H9 (cell line): Measurements from ENCODE around the gene RNF213. TPM values are rescaled to one million over a fixed set of nuclear protein-coding genes. Genes with fewer than 3 reads are reported as not detected.

Source experiments
- DNase-seq: peaks from one replicate; pipeline ENCODE4 v3.0.0-alpha.2; 2017
- H2AFZ ChIP-seq: one replicate; pipeline ENCODE4 v1.6.1; 2013; ENCODE audit warnings: mild to moderate bottlenecking, low read length, control low read depth, moderate library complexity
- H2AK5ac ChIP-seq: 2 replicates; pipeline ENCODE4 v1.6.1; 2013; ENCODE audit warnings: low read length, control low read depth, mixed read lengths; ENCODE audit not compliant: insufficient read length
- H2BK120ac ChIP-seq: one replicate; pipeline ENCODE4 v1.6.1; 2013; ENCODE audit warnings: low read depth, mild to moderate bottlenecking, low read length, control low read depth, inconsistent platforms; ENCODE audit not compliant: poor library complexity, severe bottlenecking
- H2BK12ac ChIP-seq: 2 replicates; pipeline ENCODE4 v1.6.1; 2013; ENCODE audit warnings: low read length, control low read depth, mixed read lengths, low read depth; ENCODE audit not compliant: insufficient read length
- H2BK15ac ChIP-seq: 2 replicates; pipeline ENCODE4 v1.6.1; 2013; ENCODE audit warnings: low read depth, low read length, control low read depth
- H2BK20ac ChIP-seq: one replicate; pipeline ENCODE4 v1.6.1; 2013; ENCODE audit warnings: low read depth, mild to moderate bottlenecking, low read length, control low read depth, inconsistent platforms; ENCODE audit not compliant: poor library complexity, severe bottlenecking
- H2BK5ac ChIP-seq: 2 replicates; pipeline ENCODE4 v1.6.1; 2013; ENCODE audit warnings: low read length, control low read depth, mixed read lengths; ENCODE audit not compliant: insufficient read length
- H3K14ac ChIP-seq: 2 replicates; pipeline ENCODE4 v1.6.1; 2013; ENCODE audit warnings: low read length, control low read depth; ENCODE audit not compliant: insufficient read depth
- H3K18ac ChIP-seq: 2 replicates; pipeline ENCODE4 v1.6.1; 2013; ENCODE audit warnings: low read depth, mild to moderate bottlenecking, mixed read lengths, low read length, control low read depth; ENCODE audit not compliant: insufficient read length
- H3K23ac ChIP-seq: 2 replicates; pipeline ENCODE4 v1.6.1; 2013; ENCODE audit warnings: low read length, control low read depth, mixed read lengths, low read depth; ENCODE audit not compliant: insufficient read length
- H3K23me2 ChIP-seq: 2 replicates; pipeline ENCODE4 v1.6.1; 2013; ENCODE audit warnings: low read depth, mild to moderate bottlenecking, mixed read lengths, low read length, control low read depth; ENCODE audit not compliant: insufficient read length, poor library complexity, severe bottlenecking
- H3K27ac ChIP-seq: 2 replicates; pipeline ENCODE4 v1.5.1; 2013; ENCODE audit warnings: low read length, control low read depth, mixed read lengths, low read depth; ENCODE audit not compliant: insufficient read length
- H3K27me3 ChIP-seq: 2 replicates; pipeline ENCODE4 v1.6.1; 2013; ENCODE audit warnings: low read length, control low read depth, inconsistent platforms; ENCODE audit not compliant: insufficient read depth
- H3K4ac ChIP-seq: 2 replicates; pipeline ENCODE4 v1.6.1; 2013; ENCODE audit warnings: low read depth, mild to moderate bottlenecking, control low read depth, inconsistent platforms, low read length, moderate library complexity
- H3K4me1 ChIP-seq: 2 replicates; pipeline ENCODE4 v1.6.1; 2013; ENCODE audit warnings: low read length, control low read depth, inconsistent platforms; ENCODE audit not compliant: insufficient read depth
- H3K4me2 ChIP-seq: 2 replicates; pipeline ENCODE4 v1.6.1; 2013; ENCODE audit warnings: low read length, control low read depth, mixed read lengths; ENCODE audit not compliant: insufficient read length, insufficient read depth
- H3K56ac ChIP-seq: 2 replicates; pipeline ENCODE4 v1.6.1; 2013; ENCODE audit warnings: low read depth, mild to moderate bottlenecking, mixed read lengths, low read length, control low read depth; ENCODE audit not compliant: insufficient read length
- H3K79me1 ChIP-seq: 2 replicates; pipeline ENCODE4 v1.6.1; 2013; ENCODE audit warnings: low read depth, mild to moderate bottlenecking, moderate library complexity, low read length, control low read depth, inconsistent platforms; ENCODE audit not compliant: insufficient read depth, poor library complexity, severe bottlenecking
- H3K79me2 ChIP-seq: 2 replicates; pipeline ENCODE4 v1.6.1; 2013; ENCODE audit warnings: low read length, control low read depth, inconsistent platforms; ENCODE audit not compliant: insufficient read depth
- H3K9ac ChIP-seq: 2 replicates; pipeline ENCODE4 v1.6.1; 2013; ENCODE audit warnings: low read length, control low read depth, mixed read lengths; ENCODE audit not compliant: insufficient read length; ENCODE audit errors: extremely low read depth
- H3K9me3 ChIP-seq: one replicate; pipeline ENCODE4 v1.6.1; 2013; ENCODE audit warnings: low read depth, low read length, inconsistent platforms; ENCODE audit not compliant: control insufficient read depth
- H3T11ph ChIP-seq: one replicate; pipeline ENCODE4 v1.6.1; 2013; ENCODE audit warnings: mild to moderate bottlenecking, low read length, control low read depth, inconsistent platforms
- H4K20me1 ChIP-seq: one replicate; pipeline ENCODE4 v1.6.1; 2013; ENCODE audit not compliant: control insufficient read depth, insufficient read length, insufficient read depth
- H4K5ac ChIP-seq: 2 replicates; pipeline ENCODE4 v1.6.1; 2013; ENCODE audit warnings: low read depth, mild to moderate bottlenecking, mixed read lengths, low read length, control low read depth; ENCODE audit not compliant: insufficient read length
- H4K8ac ChIP-seq: replicated peaks from 2 replicates; pipeline ENCODE4 v1.6.1; 2013; ENCODE audit warnings: low read length, control low read depth, mixed read lengths, low read depth; ENCODE audit not compliant: insufficient read length
- H4K91ac ChIP-seq: 2 replicates; pipeline ENCODE4 v1.6.1; 2013; ENCODE audit warnings: low read depth, mild to moderate bottlenecking, moderate library complexity, mixed read lengths, low read length, control low read depth; ENCODE audit not compliant: insufficient read length
- H3K27ac Mint-ChIP-seq, 3 experiments: 2 replicates in 2 of 3; 3 replicates in 1 of 3; pipeline ENCODE4 v1.8.0; 2020 to 2021; ENCODE audit warnings: mixed read lengths in 3 of 3, mild to moderate bottlenecking in 1 of 3, moderate library complexity in 1 of 3
- H3K27me3 Mint-ChIP-seq: 2 replicates; pipeline ENCODE4 v1.8.0; 2021; ENCODE audit warnings: low read depth, mild to moderate bottlenecking, moderate library complexity, mixed read lengths
- H3K36me3 Mint-ChIP-seq, 3 experiments: 2 replicates in 2 of 3; 3 replicates in 1 of 3; pipeline ENCODE4 v1.8.0; 2020 to 2021; ENCODE audit warnings: low read depth in 3 of 3, mixed read lengths in 3 of 3; ENCODE audit not compliant: insufficient read depth in 1 of 3
- H3K4me1 Mint-ChIP-seq, 2 experiments: 2 replicates each; pipeline ENCODE4 v1.8.0; 2020; ENCODE audit warnings: mixed read lengths in 2 of 2
- H3K4me3 Mint-ChIP-seq, 2 experiments: 2 replicates in 1 of 2; 3 replicates in 1 of 2; pipeline ENCODE4 v1.8.0; 2020 to 2021; ENCODE audit warnings: mild to moderate bottlenecking in 2 of 2, mixed read lengths in 2 of 2, moderate library complexity in 1 of 2
- H3K9me3 Mint-ChIP-seq, 2 experiments: 2 replicates in 1 of 2; 3 replicates in 1 of 2; pipeline ENCODE4 v1.8.0; 2020; ENCODE audit warnings: mild to moderate bottlenecking in 2 of 2, mixed read lengths in 2 of 2, moderate library complexity in 1 of 2
- CTCF ChIP-seq: fragments of 200-600 bp; sonication (generic); conservative IDR thresholded peaks from 3 replicates; pipeline ENCODE4 v1.8.0; 2021; ENCODE audit warnings: antibody characterized with exemption, mild to moderate bottlenecking
- WGBS: extraction: QIAGEN DNeasy Blood & Tissue Kit; methylation state at CpG from one replicate; pipeline ENCODE4 v1.1.7; 2013; ENCODE audit warnings: missing lambda C conversion rate, low lambda C conversion rate, mixed read lengths; ENCODE audit not compliant: insufficient read length; ENCODE audit errors: extremely low coverage; 5-methylcytosine and 5-hydroxymethylcytosine counted together
- total RNA-seq: library from RNA; stranded (reverse); gene quantifications from 2 replicates; pipeline ENCODE4 v1.2.1, GENCODE V29; 2021

RNF213 gene
- total RNA-seq, 1 experiment from 2014 or later, result 34.3 TPM

- no peaks in the 10 kb centered on the region for H4K20me1 ChIP-seq
- H3K23me2 ChIP-seq, result no peaks in the 10 kb centered on the region
- no peak overlapping the region for H3T11ph ChIP-seq
- no peaks in the 10 kb centered on the region for H3K27me3 Mint-ChIP-seq
- no peak overlapping the region for H2AFZ ChIP-seq
- no CpG with 5 or more reads among the region's 4 CpGs for WGBS
- H3K36me3 Mint-ChIP-seq, result peaks cover 0 to 40% (median 26%) of the 10 kb centered on the region in 3 experiments; a peak in 5 of 7 replicates
- H3K14ac ChIP-seq, result no peak overlapping the region
- H3K4me2 ChIP-seq, result no peak overlapping the region
- no peak overlapping the region for H3K27ac Mint-ChIP-seq
- H3K4me1 ChIP-seq, result no peaks in the 10 kb centered on the region
- no peak overlapping the region for H4K5ac ChIP-seq
- no peaks in the 10 kb centered on the region for H3K79me2 ChIP-seq
- H3K9ac ChIP-seq, result no peak overlapping the region
- no peak overlapping the region for H3K4me3 Mint-ChIP-seq
- no peak overlapping the region for H3K4ac ChIP-seq
- DNase-seq, result no peak
- no peak overlapping the region for H2BK120ac ChIP-seq
- H2BK20ac ChIP-seq, result no peak overlapping the region
- no peak overlapping the region for H3K23ac ChIP-seq
- no peak for TF ChIP-seq CTCF
- no peak overlapping the region for H3K27ac ChIP-seq
- H3K79me1 ChIP-seq, result no peaks in the 10 kb centered on the region
- H3K27me3 ChIP-seq, result no peaks in the 10 kb centered on the region
- H3K56ac ChIP-seq, result no peak overlapping the region
- no peaks in the 10 kb centered on the region for H3K9me3 Mint-ChIP-seq
- no peak overlapping the region for H4K91ac ChIP-seq
- no peak overlapping the region for H2BK12ac ChIP-seq
- H2BK15ac ChIP-seq, result no peak overlapping the region
- H3K18ac ChIP-seq, result no peak overlapping the region
- no peaks in the 10 kb centered on the region for H3K9me3 ChIP-seq
- no peak overlapping the region for H2AK5ac ChIP-seq
- H3K4me1 Mint-ChIP-seq, result peaks cover 31 to 38% of the 10 kb centered on the region in 2 experiments
- H2BK5ac ChIP-seq, result no peak overlapping the region
- no peak overlapping the region for H4K8ac ChIP-seq
These were observed 133.3 kb downstream of the RNF213 start for GRCh38 chr17:80393961-80394360.
